H1 (cell line): ENCODE results near the gene GALNT6. TPM values are rescaled to one million over a fixed set of nuclear protein-coding genes. Genes with fewer than 3 reads are reported as not detected.

Experiments
- CTCF ChIA-PET: fragments of 300-600 bp; sonication (Branson Sonifier 250); formaldehyde crosslinking; loops from one replicate; lab custom pipeline; 2021; ENCODE audit not compliant: partially characterized antibody; lab: Charles Lee
- POLR2A ChIA-PET: fragments of 300-600 bp; sonication (Branson Sonifier 250); formaldehyde crosslinking; loops from one replicate; lab custom pipeline; 2021; ENCODE audit warnings: inconsistent platforms; ENCODE audit not compliant: partially characterized antibody; lab: Charles Lee
- DNase-seq, 2 experiments: peaks; one replicate each; pipeline versions ENCODE4 v3.0.0 to v3.0.0-alpha.2; 2010 to 2022; ENCODE audit warnings: low spot score in 2 of 2, low read depth in 1 of 2, mixed read lengths in 1 of 2
- FAIRE-seq: peaks from 2 replicates; lab custom pipeline; 2011; peaks lifted over from hg19 to GRCh38; lab: Jason Lieb, UNC
- H2AFZ ChIP-seq: 2 replicates; pipeline ENCODE4 v1.8.1; 2012; ENCODE audit warnings: low read length, inconsistent platforms
- H2AK5ac ChIP-seq: 2 replicates; pipeline ENCODE4 v1.6.1; 2013; ENCODE audit warnings: low read depth, low read length
- H2BK120ac ChIP-seq: replicated peaks from 2 replicates; pipeline ENCODE3; 2013; ENCODE audit warnings: low read depth, low read length, inconsistent platforms
- H2BK12ac ChIP-seq: 2 replicates; pipeline ENCODE4 v1.6.1; 2013; ENCODE audit warnings: low read depth, low read length
- H2BK15ac ChIP-seq: 2 replicates; pipeline ENCODE4 v1.6.1; 2013; ENCODE audit warnings: low read length
- H2BK20ac ChIP-seq: 2 replicates; pipeline ENCODE4 v1.6.1; 2013; ENCODE audit warnings: low read length
- H2BK5ac ChIP-seq: 2 replicates; pipeline ENCODE4 v1.6.1; 2013; ENCODE audit warnings: low read depth, low read length
- H3K14ac ChIP-seq: 2 replicates; pipeline ENCODE4 v1.6.1; 2013; ENCODE audit warnings: inconsistent platforms; ENCODE audit not compliant: insufficient read length
- H3K18ac ChIP-seq: 2 replicates; pipeline ENCODE4 v1.6.1; 2013; ENCODE audit warnings: low read length; ENCODE audit errors: extremely low read depth
- H3K23ac ChIP-seq: 2 replicates; pipeline ENCODE4 v1.6.1; 2013; ENCODE audit warnings: inconsistent platforms; ENCODE audit not compliant: insufficient read length
- H3K23me2 ChIP-seq: 2 replicates; pipeline ENCODE4 v1.6.1; 2013; ENCODE audit warnings: low read depth, low read length
- H3K27ac ChIP-seq: 2 replicates; pipeline ENCODE4 v1.6.1; 2011; ENCODE audit warnings: low read depth, low read length, inconsistent platforms
- H3K27me3 ChIP-seq, 4 experiments: replicated peaks in 1 of 4; 1 replicate in 1 of 4; 2 replicates in 3 of 4; pipeline versions ENCODE4 v1.6.1 to v1.8.1; 2011 to 2013; ENCODE audit warnings: low read length in 3 of 4, mild to moderate bottlenecking in 3 of 4, inconsistent platforms in 2 of 4, mixed read lengths in 2 of 4, moderate library complexity in 1 of 4; ENCODE audit not compliant: control insufficient read depth in 3 of 4, insufficient read depth in 3 of 4; ENCODE audit errors: extremely low read depth in 1 of 4
- H3K36me3 ChIP-seq, 4 experiments: 2 replicates each; pipeline versions ENCODE4 v1.6.1 to v1.8.1; 2011 to 2013; ENCODE audit warnings: mild to moderate bottlenecking in 4 of 4, low read length in 3 of 4, moderate library complexity in 2 of 4, control low read depth in 1 of 4, inconsistent platforms in 1 of 4; ENCODE audit not compliant: insufficient read depth in 4 of 4, control insufficient read depth in 2 of 4
- H3K4ac ChIP-seq: replicated peaks from 2 replicates; pipeline ENCODE3; 2013; ENCODE audit warnings: low read length, low read depth, mixed read lengths, inconsistent platforms; ENCODE audit not compliant: insufficient read length
- H3K4me1 ChIP-seq, 4 experiments: replicated peaks in 1 of 4; 1 replicate in 1 of 4; 2 replicates in 3 of 4; pipeline versions ENCODE4 v1.6.1 to v1.8.1; 2011 to 2013; ENCODE audit warnings: low read length in 3 of 4, inconsistent platforms in 2 of 4, mixed read lengths in 1 of 4; ENCODE audit not compliant: insufficient read depth in 4 of 4, control insufficient read depth in 3 of 4
- H3K4me2 ChIP-seq, 2 experiments: 2 replicates each; pipeline versions ENCODE4 v1.6.1 to v1.8.1; 2011 to 2013; ENCODE audit warnings: low read depth in 2 of 2, low read length in 2 of 2, control low read depth in 1 of 2, inconsistent platforms in 1 of 2, mild to moderate bottlenecking in 1 of 2; ENCODE audit not compliant: insufficient read depth in 1 of 2
- H3K4me3 ChIP-seq, 4 experiments: fragments of 200-600, 300-600 bp in 1 of 4; sonication (generic), shearing (Covaris generic), sonication (Bioruptor Twin) in 1 of 4; 2 replicates each; pipeline versions ENCODE4 v1.5.1 to v1.8.1; 2011 to 2016; ENCODE audit warnings: low read length in 4 of 4, low read depth in 3 of 4, control low read depth in 2 of 4, inconsistent platforms in 2 of 4, mild to moderate bottlenecking in 2 of 4, mixed read lengths in 1 of 4, moderate library complexity in 1 of 4; ENCODE audit not compliant: insufficient read depth in 2 of 4; ENCODE audit errors: extremely low read depth in 1 of 4
- H3K56ac ChIP-seq: replicated peaks from 2 replicates; pipeline ENCODE3; 2013; ENCODE audit warnings: low read depth, mild to moderate bottlenecking, mixed read lengths, low read length, inconsistent platforms; ENCODE audit not compliant: insufficient read length
- H3K79me1 ChIP-seq: 2 replicates; pipeline ENCODE4 v1.6.1; 2013; ENCODE audit warnings: low read depth, low read length, control low read depth
- H3K79me2 ChIP-seq, 2 experiments: 2 replicates each; pipeline versions ENCODE4 v1.6.1 to v1.8.1; 2012 to 2013; ENCODE audit warnings: low read length in 2 of 2, mild to moderate bottlenecking in 2 of 2, inconsistent platforms in 1 of 2; ENCODE audit not compliant: insufficient read depth in 2 of 2, control insufficient read depth in 1 of 2
- H3K9ac ChIP-seq, 4 experiments: replicated peaks in 1 of 4; 1 replicate in 1 of 4; 2 replicates in 3 of 4; pipeline versions ENCODE4 v1.6.1 to v1.8.1; 2011 to 2013; ENCODE audit warnings: low read depth in 3 of 4, low read length in 3 of 4, control low read depth in 2 of 4, mild to moderate bottlenecking in 2 of 4, moderate library complexity in 2 of 4, inconsistent platforms in 1 of 4; ENCODE audit errors: extremely low read depth in 1 of 4
- H3K9me3 ChIP-seq, 2 experiments: 2 replicates each; pipeline versions ENCODE4 v1.6.1 to v1.8.1; 2012 to 2013; ENCODE audit warnings: mild to moderate bottlenecking in 2 of 2, moderate library complexity in 2 of 2, control low read depth in 1 of 2, inconsistent platforms in 1 of 2, low read depth in 1 of 2, low read length in 1 of 2, mixed read lengths in 1 of 2; ENCODE audit not compliant: insufficient read depth in 2 of 2
- H4K20me1 ChIP-seq, 2 experiments: replicated peaks in 1 of 2; 2 replicates each; pipeline versions ENCODE3 to v1.8.1; 2011 to 2013; ENCODE audit warnings: inconsistent platforms in 2 of 2, low read length in 2 of 2, mild to moderate bottlenecking in 1 of 2; ENCODE audit not compliant: insufficient read depth in 2 of 2, control insufficient read depth in 1 of 2
- H4K5ac ChIP-seq: 2 replicates; pipeline ENCODE4 v1.6.1; 2013; ENCODE audit warnings: low read length, low read depth, mixed read lengths, inconsistent platforms; ENCODE audit not compliant: insufficient read length
- H4K8ac ChIP-seq: 2 replicates; pipeline ENCODE4 v1.8.0; 2013; ENCODE audit warnings: mild to moderate bottlenecking, moderate library complexity, low read length, inconsistent platforms; ENCODE audit not compliant: insufficient read depth; ENCODE audit errors: extremely low read depth
- H4K91ac ChIP-seq: replicated peaks from 2 replicates; pipeline ENCODE3; 2013; ENCODE audit warnings: low read length, mixed read lengths, inconsistent platforms; ENCODE audit not compliant: insufficient read length
- BCL11A ChIP-seq, 2 experiments: IDR thresholded peaks; one replicate each; pipeline ENCODE4 v1.6.1; 2011; ENCODE audit warnings: low read depth in 2 of 2, low read length in 2 of 2, mild to moderate bottlenecking in 2 of 2
- EZH2 ChIP-seq: fragments of 200-600 bp; sonication (generic); IDR thresholded peaks from 2 replicates; pipeline ENCODE4 v1.7.1; 2012; ENCODE audit warnings: low read depth, mild to moderate bottlenecking, moderate library complexity, low read length, inconsistent platforms; ENCODE audit not compliant: severe bottlenecking
- NANOG ChIP-seq: IDR thresholded peaks from 2 replicates; pipeline ENCODE4 v1.6.1; 2011; ENCODE audit warnings: low read length, low read depth, mild to moderate bottlenecking, inconsistent platforms; ENCODE audit not compliant: insufficient read depth, poor library complexity, severe bottlenecking
- TAF1 ChIP-seq: IDR thresholded peaks from 2 replicates; pipeline ENCODE4 v1.6.1; 2011; ENCODE audit warnings: mild to moderate bottlenecking, low read depth, low read length
- WGBS, 2 experiments: shearing (Covaris generic) in 1 of 2; methylation state at CpG; one replicate each; pipeline versions ENCODE4 v1.1.6 to v1.1.7; 2013 to 2015; ENCODE audit warnings: low lambda C conversion rate in 2 of 2, mixed read lengths in 2 of 2, inconsistent platforms in 1 of 2, low coverage in 1 of 2, missing lambda C conversion rate in 1 of 2; ENCODE audit not compliant: insufficient replicate concordance in 2 of 2, insufficient coverage in 1 of 2, insufficient read length in 1 of 2; ENCODE audit errors: extremely low coverage in 1 of 2, missing lambda C conversion rate in 1 of 2; 5-methylcytosine and 5-hydroxymethylcytosine counted together
- polyA plus RNA-seq, 7 experiments: library from polyadenylated mRNA; depleted of rRNA in 3 of 7; stranded (reverse) in 5 of 7; unstranded in 2 of 7; fragments of >200 nt in 5 of 7; fragments of 200-250 nt in 2 of 7; gene quantifications; 1 replicate in 5 of 7; 2 replicates in 1 of 7; 4 replicates in 1 of 7; pipeline versions ENCODE4 v1.2.1 to v1.2.3, GENCODE V29; 2011 to 2013; ENCODE audit warnings: missing spikeins in 2 of 7, mixed read lengths in 2 of 7
- total RNA-seq: library from RNA; stranded (reverse); fragmentation: NEBNext Ultra II Directional; extraction: Animal tissue kit (Norgen Biotek cat#: 25700); gene quantifications from 2 replicates; pipeline ENCODE4 v1.2.1, GENCODE V29; 2021

GALNT6 gene
- total and polyA plus RNA-seq, 2 of the 8 experiments (the other 6 are each of a cell fraction or from before 2014, with no cell fraction given), result 5.8 to 10.7 TPM

DNA sequence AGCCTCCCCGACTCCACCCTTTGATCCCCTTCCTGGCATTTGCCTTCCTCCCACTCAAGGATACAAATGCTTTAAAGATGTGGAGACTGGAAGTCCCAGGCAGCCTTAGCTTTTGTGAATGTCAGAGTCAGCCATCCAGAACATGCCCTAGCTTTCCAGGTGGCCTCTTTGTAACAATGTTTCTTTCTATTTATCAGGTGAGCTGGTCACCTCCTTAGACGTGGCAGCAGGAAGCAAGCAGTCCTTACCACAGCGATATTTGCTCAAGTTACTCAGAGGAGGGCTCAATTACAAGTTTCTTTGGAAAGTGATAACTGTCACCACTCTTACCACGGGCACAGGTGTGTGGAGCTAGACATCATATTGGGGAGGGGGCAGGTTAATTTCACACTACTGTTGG, 4.9 kb downstream of the GALNT6 start:
- Histone ChIP-seq H3K4ac (no peak overlapping the region), H3K23me2 (peaks cover 5% of the 10 kb centered on the region; the same call in 1 of the 2 replicates), H3K9ac (no peak overlapping the region), H2AK5ac (no peak overlapping the region), H3K36me3 (no peaks in the 10 kb centered on the region; a peak in 1 of 8 replicates), H4K8ac (no peak overlapping the region), H2BK15ac (no peak overlapping the region), H3K14ac (no peak overlapping the region), H3K27ac (no peak overlapping the region), H4K20me1 (no peaks in the 10 kb centered on the region), H4K5ac (no peak overlapping the region), H3K4me1 (peaks cover 11 to 22% (median 17%) of the 10 kb centered on the region in 4 experiments), H3K9me3 (no peaks in the 10 kb centered on the region), H2AFZ (no peak overlapping the region), H3K18ac (no peak overlapping the region), H3K56ac (no peak overlapping the region), H4K91ac (no peak overlapping the region), H3K4me2 (no peak overlapping the region), H2BK12ac (no peak overlapping the region), H3K79me2 (no peaks in the 10 kb centered on the region), H3K23ac (no peak overlapping the region), H2BK20ac (no peak overlapping the region), H3K27me3 (no peaks in the 10 kb centered on the region), H3K79me1 (no peaks in the 10 kb centered on the region), H2BK5ac (no peak overlapping the region), H3K4me3 (no peak overlapping the region), H2BK120ac (no peak overlapping the region)
- CTCF ChIA-PET, result interaction anchor here (0.6 to 2.0 kb wide), 6 partner anchors 9 to 1073 kb away, joined by 3 to 8 read pairs (median 4); no protein-coding TSS in a partner anchor
- TF ChIP-seq NANOG (no peak), TAF1 (no peak), BCL11A (IDR thresholded peaks at IDR 0.05; ENCODE audit: low read depth in 2 of 2, low read length in 2 of 2) (no peak), EZH2 (no peak)
- DNase-seq (no peak), FAIRE-seq (no peak)
- POLR2A ChIA-PET, result interaction anchor here (0.6 to 1.4 kb wide), 4 partner anchors 13 to 429 kb away, joined by 3 to 4 read pairs (median 4); no protein-coding TSS in a partner anchor
- 85% methylated on average over 4 of the region's 4 CpGs; no CpG with 5 or more reads in 1 of the 2 experiments for WGBS, 2 experiments
